ENCODE results near the gene TEX264.
"Not testable (repeated sequence)": the region's sequence is repeated elsewhere in the genome, so short reads cannot be mapped to it uniquely, and the experiment has no call there.

The TEX264 gene

GRCh38 chr3:51716805-51717204, 45.8 kb downstream of the TEX264 start:
- DNase-seq (ENCODE audit: low read depth in 2 of 2) = no peak

- no peak for DNase-seq (ENCODE audit: low read depth in 2 of 2)
These were observed 46.4 kb downstream of the TEX264 start for GRCh38 chr3:51717446-51717845.

- no peak for DNase-seq (ENCODE audit: low read depth in 2 of 2)
These were observed 46.9 kb downstream of the TEX264 start for GRCh38 chr3:51717947-51718346.

DNA sequence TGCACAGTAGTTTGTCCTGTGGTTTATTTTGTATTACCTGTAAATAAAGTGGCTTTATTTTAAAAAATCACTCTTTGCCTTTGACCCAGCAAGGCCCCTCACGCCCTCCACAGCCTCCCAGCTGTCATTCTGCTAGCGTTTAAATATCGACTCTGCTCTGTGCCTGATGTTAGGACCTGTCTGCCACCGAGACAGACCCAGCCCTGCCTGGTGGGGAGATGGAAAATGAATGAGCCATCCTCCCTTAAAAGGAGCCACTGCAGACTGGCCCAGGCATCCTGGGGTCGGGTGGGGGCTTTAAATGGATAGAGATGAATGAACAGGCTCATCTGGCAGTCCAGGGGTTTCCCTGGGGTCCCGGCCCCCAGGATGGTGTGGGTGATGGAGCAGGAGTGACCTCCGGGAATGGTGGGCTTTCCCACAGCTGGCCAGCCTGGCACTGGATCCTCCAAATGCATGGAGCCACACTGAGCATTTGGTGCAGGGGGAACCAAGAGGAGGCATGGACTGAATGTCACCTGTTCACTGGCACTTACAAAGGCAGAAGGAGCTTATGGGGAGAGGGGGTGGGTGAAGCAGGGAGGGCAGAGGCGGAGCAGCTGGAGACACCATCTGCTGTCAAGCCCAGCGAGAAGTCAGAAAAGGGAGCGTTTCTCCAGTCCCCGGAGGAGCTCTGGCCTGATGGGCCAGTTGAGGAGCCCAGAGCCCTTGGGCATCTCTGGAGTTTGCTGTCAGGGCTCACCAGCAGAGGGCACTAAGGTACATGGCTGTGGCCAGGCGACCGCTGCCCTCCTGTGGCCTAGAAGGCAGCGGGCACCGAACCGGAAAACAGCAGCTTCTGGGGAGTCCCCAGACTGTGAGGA, 47.7 kb downstream of the TEX264 start:
- no peak for DNase-seq (ENCODE audit: low read depth in 2 of 2)

- no peak for DNase-seq (ENCODE audit: low read depth in 2 of 2)
These were observed 48.5 kb downstream of the TEX264 start for GRCh38 chr3:51719410-51720025.

DNA sequence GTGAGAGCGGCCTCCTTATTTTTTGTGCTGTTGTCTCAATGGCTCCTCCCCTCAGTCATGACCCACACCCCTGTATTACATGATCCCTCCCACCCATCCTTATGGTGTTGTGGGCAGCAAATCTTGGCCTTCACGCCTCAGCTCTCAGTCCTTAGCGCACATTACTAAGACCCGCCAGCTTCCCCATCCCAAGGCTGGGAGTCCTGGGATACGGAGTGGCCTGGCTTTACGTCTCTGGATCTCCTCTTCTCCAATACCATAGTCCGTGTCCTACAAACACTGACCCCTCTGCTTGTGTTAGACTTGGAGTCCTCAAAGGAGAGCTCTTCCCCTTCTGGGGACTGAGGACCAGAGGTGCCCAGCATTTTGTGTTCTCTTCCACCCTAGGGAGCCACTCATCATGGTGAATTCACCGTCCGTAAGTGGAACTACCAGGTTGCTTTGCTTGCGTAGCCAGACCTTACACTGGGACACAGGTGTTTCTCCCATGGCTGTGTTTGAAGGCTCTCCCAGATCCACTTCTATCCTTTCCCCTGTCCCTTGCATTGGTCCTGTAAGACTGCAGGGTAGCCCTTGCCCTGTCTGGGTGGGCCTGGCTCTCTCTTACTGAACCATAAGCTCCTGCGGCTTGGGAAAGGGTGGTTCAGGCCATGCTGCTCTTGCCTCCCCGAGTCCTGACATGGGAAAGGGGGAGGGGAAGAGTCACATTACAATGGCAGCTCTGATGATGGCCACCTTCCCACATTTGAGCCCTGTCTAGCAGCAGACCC, 49.4 kb downstream of the TEX264 start:
- DNase-seq (ENCODE audit: low read depth in 2 of 2) = no peak

DNA sequence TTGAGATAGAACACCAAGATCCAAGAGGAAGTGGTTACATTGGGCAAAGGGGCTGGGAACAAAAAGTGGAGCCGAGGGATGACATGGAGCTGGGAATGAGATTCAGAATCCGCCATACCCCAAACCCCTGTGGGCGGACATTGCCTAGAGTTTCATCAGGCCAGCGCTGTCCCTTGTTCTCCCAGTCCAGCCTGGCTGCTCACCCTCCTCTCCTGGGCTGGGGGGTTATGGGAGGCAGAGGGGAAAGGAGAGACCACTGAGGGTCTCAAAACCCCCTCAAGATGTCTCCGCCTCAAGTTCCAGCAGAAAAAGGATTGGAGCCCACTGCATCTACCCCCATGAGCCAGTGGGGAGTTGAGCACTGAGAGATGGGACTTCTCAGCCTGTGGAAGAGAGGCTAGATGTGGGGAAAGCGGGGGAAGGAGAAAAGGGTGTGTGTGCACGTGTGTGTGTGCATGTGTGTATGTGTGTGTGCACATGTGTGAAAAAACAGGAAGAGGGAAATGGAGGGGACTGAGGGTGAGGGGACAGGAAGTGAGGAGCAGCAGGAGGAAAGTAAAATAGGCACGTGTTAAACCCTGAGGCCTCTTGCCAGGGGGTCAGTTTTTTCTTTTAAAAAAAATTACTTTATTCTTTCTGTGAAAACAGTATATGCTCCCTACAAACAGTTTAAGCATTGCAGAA, 50.2 kb downstream of the TEX264 start:
- DNase-seq (ENCODE audit: low read depth in 2 of 2) = no peak

GRCh38 chr3:51722362-51722761, 51.3 kb downstream of the TEX264 start:
- DNase-seq (ENCODE audit: low read depth in 2 of 2) = no peak

- DNase-seq (ENCODE audit: low read depth in 2 of 2) = no peak
These were observed 56.4 kb downstream of the TEX264 start for GRCh38 chr3:51727500-51727899.

DNA sequence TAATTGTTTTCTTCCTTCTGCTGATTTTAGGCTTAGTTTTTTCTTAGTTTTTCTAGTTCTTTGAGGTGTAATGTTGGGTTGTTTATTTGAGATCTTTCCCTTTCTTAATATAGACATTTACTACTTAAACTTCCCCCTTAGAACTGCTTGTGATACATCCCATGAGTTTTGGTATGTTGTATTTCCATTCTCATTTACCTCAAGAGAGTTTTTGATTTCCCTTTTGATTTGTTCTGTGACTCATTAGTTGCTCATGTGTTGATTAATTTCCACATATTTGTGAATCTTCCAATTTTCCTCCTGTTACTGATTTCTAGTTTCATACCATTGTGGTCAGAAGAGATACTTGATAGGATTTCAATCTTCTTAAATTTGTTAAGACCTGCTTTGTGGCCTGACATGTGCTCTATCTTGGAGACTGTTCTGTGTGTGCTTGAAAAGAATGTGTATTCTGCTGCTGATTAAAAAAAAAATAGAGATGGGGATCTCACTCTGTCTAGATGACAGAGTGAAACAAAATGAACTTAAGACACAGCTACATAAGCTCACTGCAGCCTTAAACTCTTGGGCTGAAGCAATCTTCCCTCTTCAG, 58.1 kb downstream of the TEX264 start:
- DNase-seq (ENCODE audit: low read depth in 2 of 2) = no peak

DNA sequence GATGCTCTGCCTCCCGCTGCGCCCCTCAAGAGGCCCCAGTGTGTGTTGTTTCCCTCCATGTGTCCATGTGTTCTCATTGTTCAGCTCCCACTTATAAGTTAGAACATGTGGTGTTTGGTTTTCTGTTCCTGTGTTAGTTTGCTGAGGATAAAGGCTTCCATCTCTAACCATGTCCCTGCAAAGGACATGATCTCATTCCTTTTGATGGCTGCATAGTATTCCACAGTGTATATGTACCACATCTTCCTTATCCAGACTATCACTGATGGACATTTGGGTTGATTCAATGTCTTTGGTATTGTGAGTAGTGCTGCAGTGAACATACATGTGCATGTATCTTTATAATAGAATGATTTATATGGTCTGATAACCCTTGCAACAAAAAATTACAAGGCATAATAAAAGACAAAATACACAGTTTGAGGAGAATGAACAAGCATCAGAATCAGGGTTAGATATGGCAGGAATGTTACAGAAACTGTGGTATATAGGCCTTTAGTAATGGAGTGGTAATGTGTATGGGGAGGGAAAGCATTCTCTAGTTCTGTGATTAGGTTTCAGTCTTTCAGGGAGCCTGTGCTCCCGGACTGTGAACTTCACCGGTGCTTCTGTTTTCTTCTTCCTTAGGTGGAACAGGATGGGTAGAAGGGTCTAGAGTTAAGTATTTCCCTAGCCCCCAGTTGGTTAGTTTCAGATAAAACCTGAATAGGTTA, 63.0 kb downstream of the TEX264 start:
- no peak for DNase-seq (ENCODE audit: low read depth in 2 of 2)

DNA sequence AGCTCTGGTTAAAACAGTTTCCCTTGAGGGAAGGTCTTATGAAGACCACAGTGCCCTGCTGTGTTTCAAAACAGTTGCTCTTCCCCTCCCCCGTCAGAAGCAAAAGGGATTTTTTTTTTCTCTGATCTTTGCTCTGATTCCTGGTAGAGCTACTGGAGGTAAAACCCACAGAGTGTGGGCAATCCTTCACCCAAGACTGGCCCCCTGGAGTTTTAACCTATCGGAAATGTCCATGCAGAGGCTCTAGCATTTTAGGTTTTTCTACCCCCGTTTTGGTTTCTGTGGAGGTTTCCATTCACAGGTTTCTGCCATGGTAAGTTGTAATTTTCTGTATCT, 63.5 kb downstream of the TEX264 start:
- no peak for DNase-seq (ENCODE audit: low read depth in 2 of 2)

DNA sequence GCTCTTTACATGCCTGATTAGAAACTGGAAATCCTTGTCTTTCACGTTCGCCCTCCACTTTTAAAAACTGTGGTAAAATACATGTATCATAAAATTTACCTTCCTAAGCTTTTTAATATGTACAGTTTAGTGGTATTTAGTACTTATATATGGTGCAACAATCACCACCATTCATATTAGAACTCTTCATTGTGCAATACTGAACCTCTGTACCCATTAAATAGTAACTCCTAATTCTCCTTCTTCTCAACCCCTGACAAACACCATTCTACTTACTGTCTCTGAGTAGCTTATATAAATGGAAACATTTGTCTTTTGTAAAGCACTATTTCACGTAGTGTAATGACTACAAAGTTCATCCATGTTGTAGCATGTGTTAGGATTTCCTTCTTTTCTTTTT, 64.0 kb downstream of the TEX264 start:
- DNase-seq (ENCODE audit: low read depth in 2 of 2) = no peak

GRCh38 chr3:51735950-51736349, 64.9 kb downstream of the TEX264 start:
- DNase-seq (ENCODE audit: low read depth in 2 of 2) = no peak

GRCh38 chr3:51739110-51739509, 68.1 kb downstream of the TEX264 start:
- no peak for DNase-seq (ENCODE audit: low read depth in 2 of 2)

DNA sequence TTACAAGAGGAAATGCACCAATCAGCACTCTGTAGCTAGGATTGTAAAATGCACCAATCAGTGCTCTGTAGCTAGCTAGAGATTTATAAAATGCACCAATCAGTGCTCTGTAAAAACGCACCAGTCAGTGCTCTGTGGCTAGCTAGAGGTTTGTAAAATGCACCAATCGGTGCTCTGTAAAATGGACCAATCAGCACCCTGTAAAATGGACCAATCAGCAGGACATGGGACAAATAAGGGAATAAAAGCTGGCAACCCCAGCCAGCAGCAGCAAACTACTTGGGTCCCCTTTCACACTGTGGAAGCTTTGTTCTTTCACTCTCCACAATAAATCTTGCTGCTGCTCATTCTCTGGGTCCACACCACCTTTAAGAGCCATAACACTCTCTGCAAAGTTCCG, 71.3 kb downstream of the TEX264 start:
- not testable (repeated sequence) for DNase-seq (ENCODE audit: low read depth in 2 of 2)

DNA sequence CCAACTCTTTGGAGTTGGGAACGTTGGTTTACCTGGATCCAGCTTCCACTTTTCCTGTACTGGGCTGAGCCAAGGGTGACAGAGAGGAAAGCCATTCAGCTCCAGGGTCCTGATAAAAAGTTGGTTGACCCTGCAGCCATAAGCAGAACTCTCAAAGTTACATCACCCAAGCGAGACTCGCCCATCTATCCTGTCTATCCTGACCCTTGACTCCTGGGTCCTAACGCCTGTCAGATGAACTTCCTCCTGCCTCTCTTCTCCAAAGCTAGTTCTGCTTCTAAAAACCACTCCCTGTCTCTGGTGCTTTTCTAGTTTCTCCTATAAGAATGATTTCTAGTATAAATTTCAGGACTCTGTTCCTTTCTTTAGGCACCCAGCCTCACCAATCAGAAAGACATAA, 71.9 kb downstream of the TEX264 start:
- not testable (repeated sequence) for DNase-seq (ENCODE audit: low read depth in 2 of 2)

DNA sequence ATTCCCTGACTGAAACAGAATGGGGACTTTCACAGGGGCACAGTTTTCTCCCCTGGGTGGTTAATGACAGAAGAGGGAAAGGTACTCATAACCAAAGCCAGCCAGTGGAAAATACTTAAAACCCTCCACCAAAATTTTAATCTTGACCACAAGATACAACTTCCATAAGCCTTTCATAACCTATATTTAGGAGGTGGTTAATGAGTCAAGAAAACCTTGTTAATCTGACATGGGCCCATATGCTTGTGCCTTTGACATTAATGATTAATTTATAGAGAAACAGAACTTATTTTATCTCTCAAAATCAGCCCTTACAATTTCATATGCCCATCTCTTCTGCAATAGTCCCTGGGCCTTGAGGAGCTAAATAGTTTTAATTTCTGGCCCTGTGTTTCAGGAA, 76.8 kb downstream of the TEX264 start:
- DNase-seq (ENCODE audit: low read depth in 2 of 2) = no peak

- no peak for DNase-seq (ENCODE audit: low read depth in 2 of 2)
These were observed 77.3 kb downstream of the TEX264 start for GRCh38 chr3:51748327-51748726.

- DNase-seq (ENCODE audit: low read depth in 2 of 2) = no peak
These were observed 79.8 kb downstream of the TEX264 start for GRCh38 chr3:51750878-51751277.

- no peak for DNase-seq (ENCODE audit: low read depth in 2 of 2)
These were observed 80.2 kb downstream of the TEX264 start for GRCh38 chr3:51751287-51751686.
